Uterus (tissue), 4 donors: Measurements from ENCODE around the gene NUDT7. TPM values are rescaled to one million over a fixed set of nuclear protein-coding genes. Genes with fewer than 3 reads are reported as not detected.

Experiments used
- DNase-seq, 2 donors: peaks; one replicate each; pipeline ENCODE4 v3.0.0-alpha.2; 2019 to 2020
- H3K27ac ChIP-seq, 2 donors: fragments of 200-600 bp; sonication (generic); 1 replicate in 1 of 2; 2 replicates in 1 of 2; pipeline ENCODE4 v1.5.1; 2016 to 2018
- H3K27me3 ChIP-seq, 2 donors: fragments of 200-600 bp; sonication (generic); one replicate each; pipeline ENCODE4 v1.5.1; 2018 to 2019; ENCODE audit warnings: control low read depth in 1 of 2
- H3K36me3 ChIP-seq, 2 donors: fragments of 200-600 bp; sonication (generic); one replicate each; pipeline ENCODE4 v1.5.1; 2019; ENCODE audit warnings: control low read depth in 1 of 2
- H3K4me1 ChIP-seq, 2 donors: fragments of 200-600 bp; sonication (generic); one replicate each; pipeline ENCODE4 v1.5.1; 2018 to 2019; ENCODE audit warnings: control low read depth in 1 of 2
- H3K4me3 ChIP-seq, 2 donors: fragments of 200-600 bp; sonication (generic); 1 replicate in 1 of 2; 2 replicates in 1 of 2; pipeline ENCODE4 v1.5.1; 2018 to 2019; ENCODE audit warnings: mild to moderate bottlenecking in 1 of 2
- H3K9me3 ChIP-seq, 2 donors: fragments of 200-600 bp; sonication (generic); one replicate each; pipeline ENCODE4 v1.5.1; 2019; ENCODE audit warnings: control low read depth in 1 of 2
- POLR2A ChIP-seq, 2 donors: fragments of 450-650 bp; IDR thresholded peaks; one replicate each; pipeline ENCODE4 v1.6.1; 2016; ENCODE audit warnings: antibody characterized with exemption in 2 of 2, mild to moderate bottlenecking in 1 of 2, moderate library complexity in 1 of 2
- intact Hi-C: fragments of 100-400 bp; cut with DNase I; formaldehyde crosslinking; loops from one replicate; pipeline ENCODE4 v1.15.1; 2023; ENCODE audit warnings: low total_unique reads
- total RNA-seq, 4 donors: library from RNA; depleted of rRNA in 3 of 4; stranded (reverse); fragments of >200 nt in 3 of 4; gene quantifications; one replicate each; pipeline versions ENCODE4 v1.1.0 to v1.2.4, GENCODE V29; 2014 to 2023
- TF ChIP-seq, protein P1 (sequence below), 4 experiments: fragments of 200-600 bp in 2 of 4; fragments of 450-650 bp in 2 of 4; sonication (generic) in 2 of 4; IDR thresholded peaks; one replicate each; pipeline ENCODE4 v1.5.1; 2016 to 2019; ENCODE audit warnings: antibody characterized with exemption in 4 of 4, mild to moderate bottlenecking in 2 of 4, moderate library complexity in 1 of 4
- donor health status: DM: yes; HTN: yes; CAD: no.

Gene NUDT7
- total RNA-seq, 4 donors from 2014 or later = 3.3 to 11.2 (median 5.8) TPM

DNA sequence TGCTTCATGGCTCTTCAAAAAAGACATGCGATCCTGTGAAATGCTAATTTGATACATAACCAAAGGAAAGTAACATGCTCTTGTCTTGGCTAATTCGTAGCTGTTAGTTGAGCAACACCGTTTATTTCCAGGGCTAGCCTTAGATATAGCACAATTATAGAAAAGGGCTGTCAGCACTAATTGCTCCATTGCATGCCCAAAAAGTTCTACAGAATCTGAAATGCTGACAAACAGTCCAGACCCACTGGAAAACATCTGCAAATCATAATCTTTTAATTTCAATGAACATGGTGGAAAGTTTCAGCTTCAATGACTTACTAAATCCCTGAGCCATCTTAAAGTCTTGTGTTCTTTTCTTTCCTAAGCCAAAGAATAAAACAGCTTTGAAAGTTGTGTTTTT is 42.9 kb upstream of the NUDT7 start:
- no peaks in the 10 kb centered on the region for H3K4me1 ChIP-seq
- no peak overlapping the region for H3K27ac ChIP-seq
- no peak overlapping the region for H3K4me3 ChIP-seq
- no peaks in the 10 kb centered on the region for H3K27me3 ChIP-seq
- TF ChIP-seq, protein P1, sequence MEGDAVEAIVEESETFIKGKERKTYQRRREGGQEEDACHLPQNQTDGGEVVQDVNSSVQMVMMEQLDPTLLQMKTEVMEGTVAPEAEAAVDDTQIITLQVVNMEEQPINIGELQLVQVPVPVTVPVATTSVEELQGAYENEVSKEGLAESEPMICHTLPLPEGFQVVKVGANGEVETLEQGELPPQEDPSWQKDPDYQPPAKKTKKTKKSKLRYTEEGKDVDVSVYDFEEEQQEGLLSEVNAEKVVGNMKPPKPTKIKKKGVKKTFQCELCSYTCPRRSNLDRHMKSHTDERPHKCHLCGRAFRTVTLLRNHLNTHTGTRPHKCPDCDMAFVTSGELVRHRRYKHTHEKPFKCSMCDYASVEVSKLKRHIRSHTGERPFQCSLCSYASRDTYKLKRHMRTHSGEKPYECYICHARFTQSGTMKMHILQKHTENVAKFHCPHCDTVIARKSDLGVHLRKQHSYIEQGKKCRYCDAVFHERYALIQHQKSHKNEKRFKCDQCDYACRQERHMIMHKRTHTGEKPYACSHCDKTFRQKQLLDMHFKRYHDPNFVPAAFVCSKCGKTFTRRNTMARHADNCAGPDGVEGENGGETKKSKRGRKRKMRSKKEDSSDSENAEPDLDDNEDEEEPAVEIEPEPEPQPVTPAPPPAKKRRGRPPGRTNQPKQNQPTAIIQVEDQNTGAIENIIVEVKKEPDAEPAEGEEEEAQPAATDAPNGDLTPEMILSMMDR (IDR thresholded peaks at IDR 0.05) = no peak
- TF ChIP-seq POLR2A (IDR thresholded peaks at IDR 0.05) = no peak
- H3K36me3 ChIP-seq = no peaks in the 10 kb centered on the region
- intact Hi-C loops = loop anchor here (5.0 kb wide), 1 partner anchor 293 kb away; no protein-coding TSS in a partner anchor
- no peak for DNase-seq
- H3K9me3 ChIP-seq = no peaks in the 10 kb centered on the region

DNA sequence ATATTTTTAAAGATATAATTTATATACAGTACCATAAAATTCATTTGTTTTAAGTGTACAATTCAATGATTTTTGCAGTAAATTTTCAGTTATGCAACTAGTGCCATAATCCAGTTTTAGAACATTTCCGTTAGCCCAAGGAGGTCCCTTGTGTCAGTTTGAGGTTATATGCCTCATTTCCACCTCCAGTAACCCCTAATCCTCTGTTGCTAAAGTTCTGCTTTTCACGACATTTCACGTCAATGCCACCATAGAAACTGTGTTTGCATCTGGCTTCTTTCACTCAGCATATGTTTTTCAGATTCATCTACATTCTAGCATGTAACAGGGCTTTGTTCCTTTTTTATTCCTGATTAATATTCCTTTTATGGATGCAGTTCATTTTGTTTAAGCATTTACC is 42.4 kb upstream of the NUDT7 start:
- Histone ChIP-seq H3K4me1 (no peaks in the 10 kb centered on the region), H3K4me3 (no peak overlapping the region), H3K36me3 (no peaks in the 10 kb centered on the region), H3K27ac (no peak overlapping the region), H3K9me3 (no peaks in the 10 kb centered on the region), H3K27me3 (no peaks in the 10 kb centered on the region)
- no peak for TF ChIP-seq POLR2A (IDR thresholded peaks at IDR 0.05)
- TF ChIP-seq, protein P1 (IDR thresholded peaks at IDR 0.05) = no peak
- no peak for DNase-seq
- intact Hi-C loops = loop anchor here (5.0 kb wide), 1 partner anchor 292 kb away; no protein-coding TSS in a partner anchor

DNA sequence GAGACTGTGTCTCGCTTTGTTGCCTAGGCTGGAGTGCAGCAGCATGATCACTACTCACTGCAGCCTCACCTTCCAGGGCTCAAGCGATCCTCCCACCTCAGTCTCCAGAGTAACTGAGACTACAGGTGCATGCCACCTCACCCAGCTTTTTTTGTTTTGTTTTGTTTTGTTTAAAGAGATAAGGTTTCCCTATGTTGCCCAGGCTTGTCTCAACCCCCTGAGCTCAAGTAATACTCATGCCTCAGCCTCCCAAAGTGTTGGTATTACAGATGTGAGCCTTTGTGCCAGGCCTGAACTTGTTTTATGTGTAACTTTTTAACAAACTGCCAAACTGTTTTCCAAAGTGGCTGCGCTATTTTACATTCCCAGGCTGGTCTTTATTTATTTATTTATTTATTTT is 41.8 kb upstream of the NUDT7 start:
- no peaks in the 10 kb centered on the region for H3K9me3 ChIP-seq
- DNase-seq = no peak
- no peaks in the 10 kb centered on the region for H3K27me3 ChIP-seq
- no peaks in the 10 kb centered on the region for H3K36me3 ChIP-seq
- H3K27ac ChIP-seq = no peak overlapping the region
- no peak overlapping the region for H3K4me3 ChIP-seq
- TF ChIP-seq, protein P1 (IDR thresholded peaks at IDR 0.05) = no peak
- no peak for TF ChIP-seq POLR2A (IDR thresholded peaks at IDR 0.05)
- intact Hi-C loops = no loop called here
- no peaks in the 10 kb centered on the region for H3K4me1 ChIP-seq

DNA sequence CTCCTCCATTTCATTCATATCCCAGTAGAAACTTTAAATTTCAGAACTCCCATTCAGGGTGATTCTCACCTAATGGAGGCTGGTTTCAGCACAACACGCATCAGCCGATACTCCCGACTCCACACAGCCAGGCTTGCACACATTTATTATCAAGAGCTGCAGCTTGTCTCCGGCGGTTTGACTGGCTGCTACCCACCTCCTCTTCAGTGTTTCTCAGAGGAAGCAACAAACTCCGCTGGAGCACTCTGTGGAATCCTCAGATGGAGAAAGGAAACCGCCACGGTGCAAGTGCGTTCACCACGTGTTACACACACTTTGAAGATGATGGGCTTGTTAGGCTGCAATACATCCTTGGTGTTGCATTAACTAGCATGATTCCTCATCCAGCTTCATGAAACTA is 39.7 kb upstream of the NUDT7 start:
- Histone ChIP-seq H3K9me3 (no peaks in the 10 kb centered on the region), H3K27ac (no peak overlapping the region), H3K27me3 (no peaks in the 10 kb centered on the region), H3K4me1 (no peaks in the 10 kb centered on the region), H3K4me3 (no peak overlapping the region), H3K36me3 (no peaks in the 10 kb centered on the region)
- TF ChIP-seq, protein P1 (IDR thresholded peaks at IDR 0.05) = no peak
- TF ChIP-seq POLR2A (IDR thresholded peaks at IDR 0.05) = no peak
- intact Hi-C loops = no loop called here
- DNase-seq = no peak

DNA sequence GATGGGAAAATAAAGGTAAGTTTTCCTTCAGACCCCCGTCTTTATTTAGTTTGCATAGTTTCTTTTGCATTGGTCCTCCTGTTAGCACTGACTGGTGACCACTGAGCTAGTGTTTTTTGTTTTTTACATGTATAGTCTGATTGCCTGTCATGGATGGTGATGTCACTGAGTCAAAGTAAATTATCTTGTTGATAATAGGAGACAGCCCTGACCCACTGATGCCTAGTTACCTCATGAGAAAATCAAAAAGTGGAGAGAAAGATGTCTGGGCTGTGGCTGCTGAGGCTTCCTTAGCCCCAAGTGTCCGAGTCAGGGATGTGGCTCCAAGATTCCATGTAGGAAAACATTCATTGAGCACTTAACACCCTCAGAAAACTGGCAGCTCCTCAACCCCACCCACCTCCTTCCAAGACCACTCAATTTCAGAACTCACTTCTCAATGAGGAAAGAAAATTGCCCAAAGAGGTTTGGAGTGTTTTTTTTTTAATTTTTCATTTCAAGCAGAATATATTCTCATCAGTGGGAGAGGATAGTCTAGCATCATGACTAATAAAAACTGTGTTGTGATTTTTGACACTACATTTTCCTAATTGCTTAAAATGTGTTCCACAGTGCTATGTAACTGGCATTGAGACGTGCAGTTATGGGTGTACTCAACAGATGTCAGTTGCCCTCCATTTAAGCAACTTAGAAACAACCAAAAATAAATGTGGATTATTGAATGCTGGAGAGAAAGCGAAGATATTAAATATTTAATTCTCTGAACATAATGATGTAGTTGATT is 38.7 kb upstream of the NUDT7 start:
- intact Hi-C loops = no loop called here
- Histone ChIP-seq H3K36me3 (no peaks in the 10 kb centered on the region), H3K27ac (no peak overlapping the region)

More for the DNA sequence above, 38.7 kb upstream of the NUDT7 start:
- H3K4me3 ChIP-seq = no peak overlapping the region
- no peak for DNase-seq
- TF ChIP-seq, protein P1 (IDR thresholded peaks at IDR 0.05) = no peak
- TF ChIP-seq POLR2A (IDR thresholded peaks at IDR 0.05) = no peak
- H3K27me3 ChIP-seq = no peaks in the 10 kb centered on the region
- no peaks in the 10 kb centered on the region for H3K4me1 ChIP-seq
- H3K9me3 ChIP-seq = no peaks in the 10 kb centered on the region
